GM15510 (cell line): ENCODE measurements around the gene RAB38.

Experiments used
- POLR2A ChIP-seq: IDR thresholded peaks from 3 replicates; pipeline ENCODE4 v1.6.1; 2011; ENCODE audit warnings: borderline replicate concordance; ENCODE audit not compliant: insufficient read length; ENCODE audit errors: extremely low read depth

Gene RAB38

GRCh38 chr11:88174709-88175568 lies at the start of gene RAB38:
RAB38 (minus strand) TSS chr11:88175443; CDS start chr11:88175384, 59 bp downstream.
- peak; percentile 26 for TF ChIP-seq POLR2A

- TF ChIP-seq POLR2A: no peak
Measured at GRCh38 chr11:88213406-88213805, 38.2 kb upstream of the RAB38 start.

- TF ChIP-seq POLR2A: no peak
Measured at GRCh38 chr11:88212300-88212699, 37.1 kb upstream of the RAB38 start.

GRCh38 chr11:88208745-88209144 lies 33.5 kb upstream of the RAB38 start:
- no peak for TF ChIP-seq POLR2A

- TF ChIP-seq POLR2A: no peak
Measured at GRCh38 chr11:88206751-88207150, 31.5 kb upstream of the RAB38 start.

- no peak for TF ChIP-seq POLR2A
Measured at GRCh38 chr11:88204353-88204752, 29.1 kb upstream of the RAB38 start.

- no peak for TF ChIP-seq POLR2A
Measured at GRCh38 chr11:88203604-88204003, 28.4 kb upstream of the RAB38 start.

- no peak for TF ChIP-seq POLR2A
Measured at GRCh38 chr11:88202498-88202897, 27.3 kb upstream of the RAB38 start.

GRCh38 chr11:88196393-88196792 lies 21.1 kb upstream of the RAB38 start:
- TF ChIP-seq POLR2A: no peak

GRCh38 chr11:88195908-88196307 lies 20.7 kb upstream of the RAB38 start:
- no peak for TF ChIP-seq POLR2A

GRCh38 chr11:88194990-88195389 lies 19.7 kb upstream of the RAB38 start:
- no peak for TF ChIP-seq POLR2A

GRCh38 chr11:88193278-88193677 lies 18.0 kb upstream of the RAB38 start:
- no peak for TF ChIP-seq POLR2A

- no peak for TF ChIP-seq POLR2A
Measured at GRCh38 chr11:88188932-88189253, 13.7 kb upstream of the RAB38 start.

- TF ChIP-seq POLR2A: no peak
Measured at GRCh38 chr11:88188251-88188931, 13.1 kb upstream of the RAB38 start.

- no peak for TF ChIP-seq POLR2A
Measured at GRCh38 chr11:88183233-88183632, 8.0 kb upstream of the RAB38 start.

GRCh38 chr11:88181776-88182175 lies 6.5 kb upstream of the RAB38 start:
- no peak for TF ChIP-seq POLR2A

GRCh38 chr11:88179971-88180629 lies 4.9 kb upstream of the RAB38 start:
- TF ChIP-seq POLR2A: no peak

GRCh38 chr11:88179141-88179540 lies 3.9 kb upstream of the RAB38 start:
- TF ChIP-seq POLR2A: no peak
